MM.1S (cell line): ENCODE data around the gene PARD6G.
A peak's percentile ranks its signal among the peaks of the same experiment; 100 is the strongest.

ENCODE experiments used
- DNase-seq: peaks from one replicate; pipeline ENCODE4 v3.0.0-alpha.2; 2015
- H2AFZ ChIP-seq: fragments of 300-600 bp; sonication (generic); 2 replicates; pipeline ENCODE4 v1.6.0; 2016; ENCODE audit warnings: antibody characterized with exemption, low read length
- H3F3A ChIP-seq: fragments of 300-600 bp; sonication (generic); 2 replicates; pipeline ENCODE4 v1.6.1; 2016; ENCODE audit warnings: mild to moderate bottlenecking, antibody characterized with exemption, low read length, moderate library complexity, mixed read lengths; ENCODE audit not compliant: insufficient read depth
- H3K27ac ChIP-seq: fragments of 300-600 bp; sonication (generic); 2 replicates; pipeline ENCODE4 v1.5.1; 2016; ENCODE audit warnings: mild to moderate bottlenecking, low read length
- H3K27me3 ChIP-seq: fragments of 300-600 bp; sonication (generic); replicated peaks from 2 replicates; pipeline ENCODE4 v1.6.0; 2016; ENCODE audit warnings: low read length; ENCODE audit not compliant: insufficient read depth
- H3K36me3 ChIP-seq: fragments of 300-600 bp; sonication (generic); replicated peaks from 2 replicates; pipeline ENCODE4 v1.6.1; 2016; ENCODE audit warnings: mild to moderate bottlenecking, low read length, mixed read lengths; ENCODE audit not compliant: insufficient read depth
- H3K4me1 ChIP-seq: fragments of 300-600 bp; sonication (generic); 2 replicates; pipeline ENCODE4 v1.6.1; 2016; ENCODE audit warnings: low read length, mixed read lengths
- H3K4me2 ChIP-seq: fragments of 300-600 bp; sonication (generic); 2 replicates; pipeline ENCODE4 v1.6.0; 2016; ENCODE audit warnings: low read depth, low read length
- H3K4me3 ChIP-seq: fragments of 300-600 bp; sonication (generic); 2 replicates; pipeline ENCODE4 v1.5.1; 2016; ENCODE audit warnings: low read length, mixed read lengths
- H3K79me2 ChIP-seq: fragments of 300-600 bp; sonication (generic); 2 replicates; pipeline ENCODE4 v1.6.1; 2016; ENCODE audit warnings: mixed run types, low read length, mixed read lengths
- H3K9ac ChIP-seq: fragments of 300-600 bp; sonication (generic); 2 replicates; pipeline ENCODE4 v1.6.1; 2016; ENCODE audit warnings: low read length, mixed read lengths
- H3K9me2 ChIP-seq: fragments of 300-600 bp; sonication (generic); replicated peaks from 2 replicates; pipeline ENCODE4 v1.6.1; 2016; ENCODE audit warnings: mild to moderate bottlenecking, low read length, mixed read lengths; ENCODE audit not compliant: insufficient read depth
- H3K9me3 ChIP-seq: fragments of 300-600 bp; sonication (generic); replicated peaks from 2 replicates; pipeline ENCODE4 v1.6.1; 2016; ENCODE audit warnings: mild to moderate bottlenecking, low read length, mixed read lengths; ENCODE audit not compliant: insufficient read depth
- H4K20me1 ChIP-seq: fragments of 300-600 bp; sonication (generic); 2 replicates; pipeline ENCODE4 v1.6.1; 2016; ENCODE audit warnings: mild to moderate bottlenecking, low read length, moderate library complexity, mixed read lengths; ENCODE audit not compliant: insufficient read depth
- CTCF ChIP-seq: fragments of 300-600 bp; sonication (generic); IDR thresholded peaks from 2 replicates; pipeline ENCODE4 v1.5.1; 2016; ENCODE audit warnings: antibody characterized with exemption, low read length, mixed read lengths
- EZH2 ChIP-seq: fragments of 300-600 bp; sonication (generic); optimal IDR thresholded peaks from 2 replicates; pipeline ENCODE3; 2017; ENCODE audit warnings: low read depth, mild to moderate bottlenecking, antibody characterized with exemption, low read length, mixed read lengths
- EZH2phosphoT487 ChIP-seq: fragments of 300-600 bp; sonication (generic); IDR thresholded peaks from 2 replicates; pipeline ENCODE4 v1.6.1; 2018; ENCODE audit warnings: antibody characterized with exemption, low read length

The PARD6G gene

GRCh38 chr18:80115035-80115434, 132.3 kb downstream of the PARD6G start:
- no peaks in the 10 kb centered on the region for H3F3A ChIP-seq
- H3K27me3 ChIP-seq: no peaks in the 10 kb centered on the region

GRCh38 chr18:80112624-80113248, 134.6 kb downstream of the PARD6G start:
- Histone ChIP-seq H3K27me3 (no peaks in the 10 kb centered on the region), H3K9me2 (no peaks in the 10 kb centered on the region), H3K4me2 (no peak overlapping the region), H3K9ac (no peak overlapping the region), H3F3A (peaks cover 3% of the 10 kb centered on the region; the same call in 1 of the 2 replicates), H2AFZ (no peak overlapping the region), H3K79me2 (peaks cover 61% of the 10 kb centered on the region), H3K36me3 (no peaks in the 10 kb centered on the region; the same call in 1 of the 2 replicates), H3K4me3 (no peak overlapping the region), H3K9me3 (no peaks in the 10 kb centered on the region), H3K4me1 (no peaks in the 10 kb centered on the region), H4K20me1 (no peaks in the 10 kb centered on the region), H3K27ac (no peak overlapping the region)
- DNase-seq: no peak
- TF ChIP-seq EZH2 (no peak), CTCF (no peak), EZH2phosphoT487 (no peak)

More at GRCh38 chr18:80115035-80115434, 132.3 kb downstream of the PARD6G start:
- Histone ChIP-seq H2AFZ (no peak overlapping the region), H3K4me1 (no peaks in the 10 kb centered on the region), H3K9me3 (no peaks in the 10 kb centered on the region), H3K9me2 (no peaks in the 10 kb centered on the region), H3K36me3 (no peaks in the 10 kb centered on the region; the same call in 1 of the 2 replicates), H3K4me2 (no peak overlapping the region), H3K27ac (no peak overlapping the region), H3K4me3 (no peak overlapping the region), H3K79me2 (peaks cover 61% of the 10 kb centered on the region), H3K9ac (no peak overlapping the region), H4K20me1 (no peaks in the 10 kb centered on the region)
- no peak for DNase-seq
- no peak for TF ChIP-seq EZH2phosphoT487
- no peak for TF ChIP-seq CTCF
- no peak for TF ChIP-seq EZH2

- peak overlapping the region; percentile 44 for H3K4me3 ChIP-seq
- peak overlapping the region; percentile 18; the same call in 1 of the 2 replicates for H3K4me2 ChIP-seq
- H4K20me1 ChIP-seq: no peaks in the 10 kb centered on the region
- peaks cover 3% of the 10 kb centered on the region; the same call in 1 of the 2 replicates for H3F3A ChIP-seq
- DNase-seq: no peak
- H3K79me2 ChIP-seq: peaks cover 42% of the 10 kb centered on the region
- no peak overlapping the region for H2AFZ ChIP-seq
- no peaks in the 10 kb centered on the region for H3K27me3 ChIP-seq
- no peak overlapping the region for H3K27ac ChIP-seq
- no peaks in the 10 kb centered on the region for H3K4me1 ChIP-seq
- peak overlapping the region; percentile 45; the same call in 1 of the 2 replicates for H3K9ac ChIP-seq
- H3K9me2 ChIP-seq: no peaks in the 10 kb centered on the region
- H3K36me3 ChIP-seq: no peaks in the 10 kb centered on the region
- H3K9me3 ChIP-seq: no peaks in the 10 kb centered on the region
- TF ChIP-seq EZH2: no peak
- TF ChIP-seq EZH2phosphoT487: no peak
- TF ChIP-seq CTCF: no peak
These were observed 137.6 kb downstream of the PARD6G start for GRCh38 chr18:80109676-80110078.
